HG02571 (cell line): ENCODE measurements around the gene ZNF146.
"Not testable (repeated sequence)": the region's sequence is repeated elsewhere in the genome, so short reads cannot be mapped to it uniquely, and the experiment has no call there.

Experiments used
- ATAC-seq: cut with Tn5 transposase; IDR thresholded peaks from one replicate; pipeline ENCODE4 v1.9.1; 2021; ENCODE audit warnings: mild to moderate bottlenecking, moderate library complexity; ENCODE audit not compliant: unreplicated experiment

Gene ZNF146

DNA sequence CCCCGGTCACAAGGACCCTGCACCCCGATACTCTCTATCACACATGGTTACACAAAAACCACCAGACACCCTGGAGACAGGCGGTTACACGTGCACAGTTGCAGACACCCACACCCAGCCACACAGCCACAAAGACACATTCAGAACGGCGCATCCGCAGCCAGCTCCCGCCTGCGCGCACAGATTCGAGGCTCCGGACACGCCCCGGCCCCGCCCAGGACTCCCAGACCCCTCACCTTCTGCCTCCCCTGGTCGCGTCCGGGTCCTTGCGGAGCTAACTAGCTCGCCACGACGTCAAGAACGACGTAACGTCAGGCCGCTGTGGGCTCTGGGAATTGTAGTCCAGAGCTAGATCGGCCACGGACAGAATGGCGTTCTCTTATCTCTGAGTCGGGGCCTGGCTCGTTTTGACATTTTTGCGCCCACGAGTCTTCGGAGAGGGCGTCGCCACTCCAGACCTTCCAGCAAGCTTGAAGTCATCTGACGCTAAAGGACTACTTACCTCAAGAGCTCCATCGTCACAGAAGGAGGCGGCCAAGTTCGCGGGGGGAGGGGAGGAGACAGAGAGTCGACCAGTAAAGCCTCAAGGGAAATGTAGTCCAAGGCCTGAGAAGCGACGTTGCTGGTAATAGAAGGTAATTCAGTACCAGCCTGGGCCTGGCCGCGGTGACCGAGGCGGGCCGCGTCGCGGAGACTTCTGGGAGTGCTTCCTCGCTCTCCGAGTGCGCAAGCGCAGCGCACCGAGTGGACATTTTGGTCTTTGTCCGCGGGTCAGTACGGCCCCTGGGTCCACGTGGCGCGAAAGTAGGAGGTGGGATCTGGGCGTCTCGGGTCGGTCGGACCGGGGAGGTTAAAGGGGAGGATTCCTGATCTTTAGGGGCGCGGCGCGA, at the start of gene ZNF146, which contains the start of gene ZNF565:
ZNF146 (plus strand) TSS at position 721 of the 890 bp plus-strand sequence. CDS start 21,335 bp downstream, outside the sequence.
ZNF565 (minus strand) TSS at position 280 of the 890 bp plus-strand sequence. CDS start 12,680 bp downstream, outside the sequence.
- ATAC-seq, result peak; percentile 89

DNA sequence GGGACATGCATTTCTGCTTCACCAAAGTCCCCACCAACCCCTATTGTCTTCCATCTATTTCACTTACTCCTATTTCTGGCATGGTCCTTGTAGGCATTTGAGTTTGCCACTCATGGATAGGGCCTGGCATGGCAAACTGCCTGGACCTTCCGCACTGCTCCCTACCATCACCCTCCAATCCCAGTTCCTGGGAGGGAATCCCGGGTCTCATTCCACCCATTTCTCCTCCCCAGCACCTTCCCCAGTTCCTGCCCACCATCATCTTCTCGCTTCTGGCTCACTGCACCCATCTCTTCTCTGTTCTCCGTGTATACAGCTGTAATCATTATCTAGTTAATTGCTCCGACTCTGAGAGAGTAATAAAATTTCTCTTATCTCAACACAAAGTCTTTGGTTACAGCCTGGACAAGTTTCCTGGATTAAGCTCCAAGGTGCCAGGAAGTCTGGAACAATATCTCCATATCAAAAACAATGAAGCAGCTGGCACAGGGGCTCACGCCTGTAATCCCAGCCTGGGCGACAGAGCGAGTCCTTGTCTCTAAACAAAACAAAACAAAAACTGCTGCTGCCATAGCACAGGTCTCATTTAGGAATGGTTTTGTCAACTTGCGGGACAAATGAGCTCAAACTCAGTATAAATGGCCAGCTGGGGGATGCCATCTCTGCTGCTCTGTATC, 45.7 kb upstream of the ZNF146 start:
- ATAC-seq, result no peak

DNA sequence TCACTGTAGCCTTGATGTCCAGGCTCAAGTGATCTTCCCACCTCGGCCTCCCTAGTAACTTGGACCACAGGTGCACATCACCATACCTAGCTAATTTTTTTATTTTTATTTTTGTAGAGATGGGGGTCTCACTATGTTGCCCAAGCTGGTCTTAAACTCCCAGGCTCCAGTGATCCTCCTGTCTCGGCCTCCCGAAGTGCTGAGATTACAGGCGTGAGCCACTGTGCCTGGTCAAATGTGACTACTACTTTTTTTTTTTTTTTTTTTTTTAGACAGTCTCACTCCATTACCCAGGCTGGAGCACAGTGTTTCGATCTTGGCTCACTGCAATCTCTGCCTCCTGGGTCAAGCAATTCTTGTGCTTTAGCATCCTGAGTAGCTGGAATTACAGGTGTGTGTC, 42.1 kb upstream of the ZNF146 start:
- ATAC-seq, result no peak

DNA sequence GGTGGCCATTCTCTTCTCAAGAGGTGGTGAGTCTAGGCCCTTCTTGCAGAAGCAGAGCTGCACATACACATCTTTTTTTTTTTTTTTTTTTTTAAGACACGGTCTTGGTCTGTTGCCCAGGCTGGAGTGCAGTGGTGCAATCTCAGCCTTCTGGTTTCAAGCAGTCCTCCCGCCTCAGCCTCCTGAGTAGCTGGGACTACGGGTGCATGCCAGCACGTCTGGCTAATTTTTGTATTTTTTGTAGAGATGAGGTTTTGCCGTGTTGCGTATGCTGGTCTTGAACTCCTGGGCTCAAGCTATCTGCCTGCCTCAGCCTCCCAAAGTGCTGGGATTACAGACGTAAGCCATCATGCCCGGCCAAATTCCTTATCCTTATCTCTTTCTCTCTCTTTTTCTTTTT, 41.1 kb upstream of the ZNF146 start:
- ATAC-seq, result not testable (repeated sequence)

DNA sequence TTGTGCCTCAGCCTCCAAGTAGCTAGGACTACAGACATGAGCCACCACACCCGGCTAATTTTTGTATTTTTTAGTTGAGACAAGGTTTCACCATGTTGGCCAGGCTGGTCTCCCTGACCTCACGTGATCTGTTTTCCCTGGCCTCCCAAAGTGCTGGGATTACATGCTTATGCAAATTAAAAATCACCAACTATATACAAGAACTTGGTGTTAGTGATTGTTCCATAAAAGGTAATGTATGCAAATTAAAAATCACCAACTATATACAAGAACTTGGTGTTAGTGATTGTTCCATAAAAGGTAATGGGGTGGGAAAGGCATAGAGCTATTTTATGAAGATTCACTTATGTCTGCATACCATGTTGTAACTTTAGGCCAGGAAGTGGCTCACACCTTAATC, 35.8 kb upstream of the ZNF146 start:
- not testable (repeated sequence) for ATAC-seq

DNA sequence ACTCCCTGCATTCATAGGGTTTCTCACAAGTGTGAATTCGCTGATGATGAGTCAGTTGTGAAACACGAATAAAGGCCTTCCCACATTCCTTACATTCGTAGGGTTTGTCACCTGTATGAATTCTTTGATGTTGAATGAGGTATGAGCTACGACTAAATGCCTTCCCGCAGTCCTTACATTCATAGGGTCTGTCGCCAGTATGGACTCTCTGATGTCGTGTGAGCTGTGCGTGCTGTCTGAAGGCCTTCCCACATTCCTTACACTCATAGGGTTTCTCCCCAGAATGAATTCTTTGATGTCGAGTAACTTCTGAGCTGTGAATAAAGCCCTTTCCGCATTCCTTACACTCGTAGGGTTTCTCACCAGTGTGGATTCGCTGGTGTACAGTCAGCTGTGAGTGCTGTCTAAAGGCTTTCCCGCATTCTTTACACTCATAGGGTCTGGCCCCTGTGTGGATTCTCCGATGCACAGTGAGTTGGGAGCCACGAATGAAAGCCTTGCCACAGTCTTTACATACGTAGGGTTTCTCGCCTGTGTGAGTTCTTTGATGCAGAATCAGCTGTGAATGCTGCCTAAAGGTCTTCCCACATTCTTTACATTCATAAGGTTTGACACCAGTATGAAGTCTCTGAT, 32.2 kb upstream of the ZNF146 start:
- ATAC-seq, result no peak

DNA sequence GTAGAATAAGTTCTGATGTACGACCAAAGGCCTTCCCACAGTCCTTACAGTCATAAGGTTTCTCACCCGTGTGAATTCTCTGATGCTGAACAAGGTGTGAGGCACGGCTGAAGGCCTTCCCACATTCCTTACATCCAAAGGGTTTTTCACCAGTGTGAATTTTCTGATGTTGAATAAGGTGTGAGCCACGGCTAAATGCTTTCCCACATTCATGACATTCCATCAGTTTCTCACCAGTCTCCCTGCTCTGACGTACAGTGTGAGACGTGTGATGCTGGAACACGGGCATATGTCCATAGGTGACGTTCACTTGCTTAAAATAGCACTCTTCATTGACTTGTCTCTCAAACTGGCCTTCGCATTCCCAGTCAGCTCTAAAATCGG, 31.7 kb upstream of the ZNF146 start:
- no peak for ATAC-seq

DNA sequence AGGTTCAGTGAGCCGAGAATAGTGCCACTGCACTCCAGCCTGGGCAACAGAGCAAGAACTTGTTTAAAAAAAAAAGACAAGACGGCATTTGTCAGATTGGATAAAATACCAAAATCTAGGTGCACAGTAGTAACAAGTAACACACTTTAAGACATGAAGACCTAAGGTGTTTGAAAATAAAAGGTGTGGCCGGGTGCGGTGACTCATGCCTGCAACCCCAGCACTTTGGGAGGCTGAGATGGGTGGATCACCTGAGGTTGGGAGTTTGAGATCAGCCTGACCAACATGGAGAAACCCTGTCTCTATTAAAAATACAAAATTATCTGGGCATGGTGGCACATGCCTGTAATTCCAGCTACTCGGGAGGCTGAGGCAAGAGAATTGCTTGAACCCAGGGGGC, 28.2 kb upstream of the ZNF146 start:
- not testable (repeated sequence) for ATAC-seq

DNA sequence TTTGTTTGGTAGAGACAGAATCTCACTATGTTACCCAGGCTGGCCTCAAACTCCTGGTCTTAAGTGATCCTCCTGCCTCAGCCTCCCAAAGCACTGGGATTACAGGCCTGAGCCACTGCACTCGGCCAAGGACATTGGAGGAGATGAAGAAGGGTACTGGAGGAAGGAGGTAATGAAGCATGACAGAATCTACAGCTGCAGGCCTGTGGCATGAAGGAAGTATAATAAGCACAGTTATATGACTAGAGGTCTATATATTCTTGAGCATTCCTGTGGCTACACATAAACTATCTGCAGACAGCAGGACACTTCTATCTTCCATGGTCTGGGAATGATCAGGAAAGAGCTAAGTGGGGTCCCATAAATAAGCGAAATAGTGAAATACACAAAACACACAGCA, 18.7 kb upstream of the ZNF146 start:
- no peak for ATAC-seq

DNA sequence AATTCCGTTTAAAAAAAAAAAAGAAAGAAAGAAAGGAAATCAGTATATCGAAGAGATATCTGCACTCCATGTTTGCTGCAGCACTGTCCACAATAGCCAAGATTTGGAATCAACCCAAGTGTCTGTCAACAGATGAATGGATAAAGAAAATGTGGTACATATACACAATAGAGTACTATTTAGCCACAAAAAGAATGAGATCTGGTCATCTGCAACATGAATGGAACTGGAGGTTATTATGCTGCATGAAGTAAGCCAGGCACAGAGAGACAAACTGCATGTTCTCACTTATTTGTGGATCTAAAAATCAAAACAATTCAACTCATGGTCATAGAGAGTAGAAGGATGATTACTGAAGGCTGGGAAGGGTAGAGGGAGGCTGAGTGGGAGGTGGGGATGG, 16.8 kb upstream of the ZNF146 start:
- ATAC-seq, result no peak

DNA sequence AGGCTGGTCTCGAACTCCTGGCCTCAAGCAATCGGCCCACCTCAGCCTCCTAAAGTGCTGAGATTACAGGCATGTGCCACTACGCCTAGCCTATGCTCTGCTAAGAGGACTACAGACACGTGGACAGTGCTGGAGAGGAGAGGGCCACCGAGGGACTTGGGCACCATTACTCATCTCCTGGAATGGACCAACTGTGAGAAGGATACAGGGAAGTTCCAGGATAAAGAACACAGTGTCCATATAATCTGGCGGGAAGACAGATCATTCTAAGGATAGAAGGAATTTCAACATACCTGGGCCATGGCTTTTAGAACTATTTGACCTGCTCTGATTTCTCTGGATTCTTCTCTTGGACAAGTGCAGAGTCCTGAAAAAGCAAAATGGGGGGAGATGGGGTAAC, 13.2 kb upstream of the ZNF146 start:
- ATAC-seq, result no peak

DNA sequence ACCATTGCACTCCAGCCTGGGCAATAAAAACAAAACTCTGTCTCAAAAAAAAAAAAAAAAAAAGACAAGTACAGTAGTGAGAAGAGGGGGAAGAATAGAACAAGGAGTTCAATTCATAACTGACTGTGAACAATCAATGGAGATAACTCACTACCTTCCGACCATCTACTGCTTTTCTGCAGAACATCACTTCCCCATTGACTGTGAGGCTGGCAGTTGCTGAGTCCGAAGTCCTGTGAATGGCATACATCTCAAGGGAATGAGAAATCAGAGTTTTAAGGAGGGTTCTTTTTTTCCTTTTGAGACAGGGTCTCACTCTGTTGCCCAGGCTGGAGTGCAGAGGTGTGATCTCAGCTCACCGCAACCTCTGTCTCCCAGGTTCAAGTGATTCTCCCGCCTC, 11.6 kb upstream of the ZNF146 start:
- ATAC-seq, result no peak

DNA sequence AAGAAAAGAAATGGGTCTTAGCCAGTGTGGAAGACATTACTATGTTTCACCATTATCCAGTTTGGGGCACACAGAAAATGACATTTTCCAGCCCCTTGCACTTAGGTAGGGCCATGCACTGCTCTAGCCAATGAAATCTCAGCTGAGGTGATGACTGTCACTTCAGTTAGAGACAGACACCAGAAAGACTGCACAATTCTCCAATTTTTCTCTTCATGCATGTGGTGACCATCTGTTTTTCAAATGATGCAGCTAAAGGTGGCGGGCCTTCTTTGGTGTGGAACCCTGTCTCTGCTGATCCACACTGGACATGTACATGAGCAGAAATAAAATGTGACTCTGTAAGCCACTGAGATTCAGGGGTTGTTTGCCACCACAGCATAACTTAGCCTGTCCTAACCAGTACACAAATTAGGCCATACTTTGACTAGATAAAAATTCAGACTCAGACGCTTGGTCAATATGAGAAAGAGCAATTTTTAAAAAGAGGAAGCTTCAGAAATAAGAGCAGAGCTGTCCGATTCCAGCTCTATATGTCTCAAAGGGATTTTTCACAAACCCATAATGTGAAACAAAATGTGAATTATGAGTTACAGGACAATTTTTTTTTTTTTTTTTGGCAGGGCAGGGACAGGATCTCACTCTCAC, 7.2 kb upstream of the ZNF146 start:
- ATAC-seq, result no peak

DNA sequence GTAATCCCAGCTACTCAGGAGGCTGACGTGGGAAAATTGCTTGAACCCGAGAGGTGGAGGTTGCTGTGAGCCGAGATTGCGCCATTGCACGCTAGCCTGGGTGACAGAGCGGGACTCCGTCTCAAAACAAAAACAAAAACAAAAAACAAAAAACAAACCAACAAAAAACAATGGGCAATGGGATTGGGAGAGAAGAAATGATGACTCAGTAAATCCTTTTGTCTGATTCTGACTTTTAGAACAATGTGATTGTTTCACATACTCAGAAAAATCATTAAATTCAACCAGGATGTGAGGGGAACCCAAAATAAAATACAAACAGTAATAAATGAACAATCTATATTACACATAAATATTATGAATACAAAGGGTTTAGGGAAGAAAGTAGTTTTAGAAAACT, 5.5 kb upstream of the ZNF146 start:
- no peak for ATAC-seq

DNA sequence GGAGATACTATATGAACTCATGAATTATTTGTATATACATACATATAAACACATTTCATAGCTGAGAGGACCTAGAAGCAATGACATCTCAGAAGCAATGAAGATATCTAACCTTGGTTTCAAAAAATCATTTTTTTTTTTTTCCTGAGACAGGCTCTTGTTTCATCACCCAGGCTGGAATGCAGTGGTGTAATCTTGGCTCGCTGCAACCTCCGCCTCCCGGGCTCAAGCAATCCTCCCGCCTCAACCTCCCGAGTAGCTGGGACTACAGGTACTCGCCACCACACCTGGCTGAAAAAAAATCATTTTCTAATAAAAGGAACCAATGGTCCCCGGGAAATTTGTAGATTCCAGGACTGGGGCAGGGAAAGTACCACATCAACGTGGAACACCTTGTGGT, 4.4 kb upstream of the ZNF146 start:
- ATAC-seq, result no peak

DNA sequence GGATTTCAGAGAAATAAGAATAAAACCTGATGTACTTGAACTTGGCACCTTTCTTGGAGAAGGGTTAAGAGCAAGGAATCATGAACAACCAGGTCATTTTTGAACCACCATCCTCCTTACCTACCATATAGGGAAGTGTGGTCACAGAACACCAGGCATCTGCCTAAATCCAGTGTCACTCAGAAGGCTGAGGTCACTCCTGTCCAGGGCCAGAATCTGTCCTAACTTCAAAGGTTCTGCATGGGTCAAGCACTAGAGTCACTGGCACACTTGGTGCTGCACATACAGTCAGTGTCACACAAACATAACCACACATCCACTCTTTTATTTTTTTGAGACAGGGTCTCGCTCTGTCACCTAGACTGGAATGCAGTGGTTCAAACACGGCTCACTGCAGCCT, 2.0 kb upstream of the ZNF146 start:
- ATAC-seq, result no peak

DNA sequence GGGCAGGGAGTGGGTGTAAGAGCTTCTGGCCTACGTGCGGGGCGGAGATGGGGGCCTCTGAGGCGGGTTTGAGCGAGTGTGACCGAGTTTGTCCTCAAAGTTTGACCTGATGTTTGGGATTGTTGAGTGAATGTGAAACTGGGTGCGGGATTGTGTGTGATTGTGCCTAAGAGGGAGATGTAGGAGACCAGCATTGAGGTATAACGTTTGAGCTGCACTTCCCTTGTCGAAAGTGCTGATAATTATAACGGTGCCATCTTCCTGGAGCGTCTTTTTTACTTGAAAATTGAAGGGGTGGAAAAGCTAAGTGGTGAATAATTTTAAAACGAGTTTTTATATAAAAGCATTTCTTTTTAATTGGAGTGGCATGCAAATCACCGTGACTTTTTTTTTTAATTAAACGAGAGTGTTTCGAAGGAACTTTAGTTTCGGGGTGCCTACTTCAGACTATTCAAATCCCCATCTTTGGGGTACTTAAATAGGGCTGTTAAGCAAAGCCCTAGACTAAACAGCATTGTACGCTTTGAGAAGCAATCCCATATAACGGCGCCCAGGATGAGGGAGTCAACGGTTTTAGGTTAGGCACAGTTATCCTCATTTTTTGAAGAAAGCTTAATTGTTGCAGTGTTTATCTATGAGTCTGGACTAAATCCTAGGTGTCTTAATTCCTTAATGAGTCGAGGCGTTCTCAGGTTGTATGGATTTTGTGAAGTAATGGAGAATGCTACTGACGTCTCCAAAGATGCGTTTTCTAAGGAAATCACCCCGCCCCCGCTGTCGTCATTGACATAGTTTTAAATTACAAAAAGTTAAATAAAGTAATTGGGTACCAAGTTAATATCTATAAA, 594 bp downstream of the ZNF146 start:
- ATAC-seq, result no peak

DNA sequence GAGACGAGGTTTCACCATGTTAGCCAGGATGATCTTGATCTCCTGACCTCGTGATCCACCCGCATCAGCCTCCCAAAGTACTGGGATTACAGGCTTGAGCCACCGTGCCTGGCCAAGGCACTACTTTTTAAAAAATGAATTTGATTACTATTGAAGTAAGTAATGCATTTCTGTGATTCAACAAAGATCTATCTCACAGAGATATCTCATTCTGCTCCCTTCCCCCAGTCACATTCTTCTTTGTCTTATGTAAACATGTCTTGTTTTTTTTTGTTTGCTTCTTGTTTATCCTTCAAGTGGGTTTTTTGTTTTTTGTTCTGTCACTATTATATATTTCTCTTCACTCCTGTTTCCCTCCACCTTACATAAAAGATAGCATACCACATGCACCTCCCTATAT, 6.6 kb downstream of the ZNF146 start:
- no peak for ATAC-seq

DNA sequence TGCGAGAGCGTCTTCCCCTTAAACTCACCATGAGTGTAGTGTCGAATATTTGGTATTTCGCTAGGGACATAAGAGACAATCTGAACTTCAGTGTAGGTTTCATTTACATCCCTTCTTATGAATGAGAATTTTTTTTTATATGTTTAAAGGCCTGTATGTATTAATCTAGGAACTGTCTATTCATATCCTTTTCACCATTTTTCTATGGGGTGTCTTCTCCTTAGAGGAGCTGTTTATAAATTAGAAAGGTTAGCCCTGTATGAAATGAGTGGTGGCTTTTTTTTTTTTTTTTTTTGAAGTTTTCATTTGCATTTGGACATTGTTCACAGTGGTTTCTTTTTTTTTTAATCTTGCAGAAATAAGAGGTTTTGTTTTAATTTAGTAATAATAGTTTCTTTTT, 7.6 kb downstream of the ZNF146 start:
- ATAC-seq, result no peak

DNA sequence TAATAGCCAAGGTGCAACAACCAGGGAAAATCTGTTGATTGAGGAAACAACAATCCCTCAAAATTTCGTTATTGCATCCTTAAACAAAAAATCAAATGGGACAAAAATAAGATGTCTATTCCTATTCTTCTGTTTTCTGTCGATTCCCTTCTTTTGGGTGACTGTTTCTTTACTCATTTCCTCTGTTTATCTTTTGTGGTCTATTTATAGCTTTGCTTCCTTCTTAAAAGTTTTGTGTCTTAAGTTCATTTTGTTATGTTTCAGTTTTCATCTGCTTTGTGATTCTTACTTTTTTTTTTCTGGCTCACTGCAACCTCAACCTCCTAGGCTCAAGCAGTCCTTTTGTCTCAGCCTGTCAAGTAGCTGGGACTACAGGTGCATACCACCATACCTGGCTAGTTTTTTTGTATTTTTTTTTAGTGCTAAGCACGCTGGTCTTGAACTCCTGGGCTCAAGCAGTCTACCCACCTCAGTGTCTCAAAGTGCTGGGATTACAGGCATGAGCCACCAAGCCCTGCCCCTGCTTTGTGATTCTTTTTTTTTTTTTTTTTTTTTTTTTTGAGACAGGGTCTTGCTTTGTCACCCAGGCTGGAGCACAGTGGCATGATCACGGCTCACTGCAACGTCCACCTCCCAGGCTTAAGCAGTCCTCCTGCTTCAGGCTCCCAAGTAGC, 10.4 kb downstream of the ZNF146 start:
- ATAC-seq, result no peak
